PC-3 (cell line): ENCODE measurements around the gene GTF2B.

Source experiments
- CTCF ChIP-seq: fragments of 300-600 bp; sonication (generic); conservative IDR thresholded peaks from 2 replicates; pipeline ENCODE4 v1.5.1; 2017; ENCODE audit warnings: antibody characterized with exemption, low read depth, mild to moderate bottlenecking, low read length
- EZH2 ChIP-seq: fragments of 300-600 bp; sonication (generic); IDR thresholded peaks from one replicate; pipeline ENCODE4 v1.6.1; 2017; ENCODE audit warnings: antibody characterized with exemption, mild to moderate bottlenecking, low read length; ENCODE audit not compliant: unreplicated experiment

GRCh38 chr1:88878731-88879130, 12.6 kb downstream of the GTF2B start:
- no peak for TF ChIP-seq CTCF
- TF ChIP-seq EZH2, result no peak
